ENCODE data around the gene PIK3C3. TPM values are rescaled to one million over a fixed set of nuclear protein-coding genes. Genes with fewer than 3 reads are reported as not detected.
"Not testable (repeated sequence)": the region's sequence is repeated elsewhere in the genome, so short reads cannot be mapped to it uniquely, and the experiment has no call there.

PIK3C3 gene
- polyA plus RNA-seq, 12 donors = 32.7 to 47.2 (median 41.9) TPM; not detected in 1

- DNase-seq = no peak
These were observed 56.0 kb downstream of the PIK3C3 start for GRCh38 chr18:42011053-42011452.

GRCh38 chr18:42018831-42019230 lies 63.8 kb downstream of the PIK3C3 start:
- DNase-seq = no peak

DNA sequence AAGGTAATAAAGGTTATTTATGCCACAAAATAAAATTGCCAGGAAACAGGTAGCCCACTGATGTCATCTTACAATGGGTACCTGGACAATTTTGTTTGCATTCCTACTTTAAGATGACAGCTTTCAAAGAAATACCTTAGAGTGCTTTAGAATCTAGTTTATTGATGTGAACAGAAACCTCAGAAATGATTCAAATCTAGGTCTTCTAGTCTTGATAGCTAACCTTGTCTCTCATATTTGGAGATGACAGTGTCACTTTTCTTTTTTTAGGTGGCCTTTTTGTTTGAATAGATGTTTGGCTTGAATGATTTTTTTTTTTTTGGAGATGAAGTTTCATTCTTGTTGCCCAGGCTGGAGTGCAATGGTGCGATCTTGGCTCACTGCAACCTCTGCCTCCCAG lies 69.1 kb downstream of the PIK3C3 start:
- DNase-seq = no peak

DNA sequence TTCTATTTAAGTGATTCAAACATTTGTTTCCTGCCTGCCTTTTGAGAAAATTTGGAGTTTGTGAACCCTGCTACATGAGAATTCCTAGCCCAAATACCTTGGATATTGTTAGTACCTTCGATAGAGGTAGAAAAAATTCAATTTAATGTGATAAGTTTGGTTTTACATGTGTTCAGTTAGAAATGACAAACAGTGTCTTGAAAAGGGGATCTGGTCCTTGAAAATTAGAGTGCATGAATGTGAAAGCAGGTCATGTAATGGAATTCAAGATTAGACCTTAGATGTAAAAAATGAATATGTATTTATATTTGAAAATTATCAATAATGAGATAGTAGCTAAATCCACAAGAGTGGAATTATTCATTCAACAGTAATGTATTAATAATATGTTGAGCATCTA lies 70.5 kb downstream of the PIK3C3 start:
- no peak for DNase-seq

DNA sequence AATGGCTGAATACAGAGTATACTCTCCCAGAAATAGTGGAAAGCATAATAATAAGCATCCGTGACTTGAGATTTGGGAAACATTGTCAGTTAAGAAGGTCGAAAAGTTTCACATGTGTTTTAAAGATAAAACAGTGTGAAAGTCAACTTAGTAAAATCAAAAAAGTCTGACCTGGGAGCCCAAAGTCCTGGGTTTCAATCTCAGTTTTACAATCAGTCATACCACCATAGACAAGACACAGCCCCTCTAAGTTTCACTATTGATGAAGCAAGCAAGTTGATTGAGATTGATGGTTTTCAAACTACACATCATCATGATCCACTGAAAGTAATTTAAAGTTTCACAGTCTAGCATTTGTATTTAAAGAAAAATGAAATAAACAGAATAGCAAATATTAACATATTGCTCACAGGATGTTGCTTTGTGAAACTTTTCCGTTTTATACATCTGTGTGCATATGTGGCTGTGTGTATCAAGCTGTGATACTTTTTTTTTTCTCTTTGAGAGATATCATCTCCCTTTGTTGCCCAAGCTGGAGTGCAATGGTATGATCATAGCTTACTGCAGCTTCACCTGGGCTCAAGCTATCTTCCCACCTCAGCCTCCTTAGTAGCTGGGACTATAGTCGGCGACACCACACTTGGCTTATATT lies 71.1 kb downstream of the PIK3C3 start:
- DNase-seq = no peak

DNA sequence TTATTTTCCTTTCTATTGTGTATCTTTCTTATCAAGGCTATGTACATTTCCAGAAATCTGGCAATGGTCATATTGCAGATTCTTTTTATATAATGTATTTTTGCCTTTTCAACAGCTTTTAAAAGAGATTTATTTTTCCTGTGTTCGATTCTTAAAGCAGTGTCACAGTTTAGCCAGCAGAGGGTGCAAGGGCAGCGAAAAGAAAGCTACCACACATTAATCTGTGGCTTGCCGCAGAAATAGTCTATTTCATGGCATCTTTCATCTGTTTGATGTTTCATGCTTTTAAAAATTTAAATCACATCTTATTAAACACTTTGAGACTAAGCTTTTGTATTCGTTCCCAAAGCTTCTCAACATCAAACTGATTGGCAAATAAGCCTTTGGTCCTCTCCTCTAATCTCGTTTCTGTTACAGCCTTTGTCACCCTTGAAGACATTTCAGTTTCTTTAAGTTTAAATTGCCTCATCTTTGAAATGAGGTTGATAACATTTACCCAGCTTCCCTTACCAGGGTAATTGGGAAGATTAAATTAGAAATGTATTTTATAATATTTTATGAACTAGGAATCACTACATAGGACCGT lies 73.3 kb downstream of the PIK3C3 start:
- no peak for DNase-seq

DNA sequence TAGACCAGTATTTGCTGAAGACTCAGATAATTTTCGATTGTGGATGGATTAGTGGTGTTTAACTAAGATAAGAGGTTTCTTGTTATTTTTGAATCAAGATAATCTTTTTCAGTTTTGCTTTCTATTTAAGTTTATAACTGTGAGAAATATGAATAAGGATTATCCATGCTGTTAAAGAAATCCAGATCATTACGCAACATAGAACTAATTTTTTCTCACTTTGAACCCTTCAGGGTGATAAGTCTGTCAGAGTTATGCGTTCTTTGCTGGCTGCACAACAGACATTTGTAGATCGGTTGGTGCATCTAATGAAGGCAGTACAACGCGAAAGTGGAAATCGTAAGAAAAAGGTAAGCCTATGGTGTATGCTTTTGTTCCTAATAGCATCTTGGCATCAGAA lies 74.1 kb downstream of the PIK3C3 start:
- no peak for DNase-seq

DNA sequence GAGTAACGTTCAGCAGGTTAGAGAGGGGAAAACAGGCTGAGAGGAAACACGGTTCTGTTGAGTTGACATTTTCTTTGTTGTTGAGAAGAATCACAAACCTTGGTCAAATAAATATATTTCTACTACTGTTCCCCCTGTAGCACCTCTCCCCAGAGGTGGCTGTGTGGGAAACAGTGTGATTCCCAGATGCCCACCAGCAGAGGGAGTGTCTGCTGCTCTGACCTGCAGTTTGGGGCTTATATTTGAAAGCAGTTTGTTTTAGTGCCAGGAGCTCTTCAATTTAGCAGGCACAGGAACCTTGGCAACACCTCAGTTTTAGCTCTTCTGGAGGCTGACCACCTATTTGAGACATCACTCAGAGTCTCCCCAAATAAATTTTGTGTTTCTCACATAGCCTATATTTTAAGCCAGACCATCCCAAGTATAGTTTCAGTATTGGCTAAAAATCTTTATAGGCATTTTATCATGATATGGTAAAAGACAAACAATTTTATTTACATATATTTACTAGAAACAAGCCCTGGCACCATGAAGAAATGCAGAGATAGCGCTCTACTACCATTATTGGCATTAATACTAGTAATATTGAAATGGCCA lies 75.7 kb downstream of the PIK3C3 start:
- DNase-seq = no peak

- no peak for DNase-seq
These were observed 77.4 kb downstream of the PIK3C3 start for GRCh38 chr18:42032447-42032846.

- DNase-seq = no peak
These were observed 78.2 kb downstream of the PIK3C3 start for GRCh38 chr18:42033137-42033810.

- no peak for DNase-seq
These were observed 83.9 kb downstream of the PIK3C3 start for GRCh38 chr18:42038936-42039335.

- DNase-seq = no peak
These were observed 84.4 kb downstream of the PIK3C3 start for GRCh38 chr18:42039396-42039795.

DNA sequence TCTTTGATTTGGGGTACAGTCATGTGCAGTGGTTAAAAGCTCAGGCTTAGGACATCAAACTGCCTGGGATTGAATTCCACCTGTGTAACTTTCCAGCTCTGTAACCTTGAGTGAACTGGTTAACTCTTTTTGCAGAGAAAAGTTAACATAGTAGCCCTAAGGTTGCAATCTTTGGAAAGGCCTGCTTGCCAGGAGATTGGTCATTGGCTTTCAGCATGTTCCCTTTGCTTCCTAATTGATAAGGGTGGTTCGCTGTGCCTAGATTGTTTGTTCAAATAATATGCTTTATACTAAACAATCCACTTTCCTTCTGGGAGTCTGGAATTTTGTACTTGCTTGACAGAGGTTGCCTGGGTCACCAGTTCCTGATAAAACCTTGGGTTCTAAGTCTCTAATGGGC lies 86.8 kb downstream of the PIK3C3 start:
- DNase-seq = no peak

DNA sequence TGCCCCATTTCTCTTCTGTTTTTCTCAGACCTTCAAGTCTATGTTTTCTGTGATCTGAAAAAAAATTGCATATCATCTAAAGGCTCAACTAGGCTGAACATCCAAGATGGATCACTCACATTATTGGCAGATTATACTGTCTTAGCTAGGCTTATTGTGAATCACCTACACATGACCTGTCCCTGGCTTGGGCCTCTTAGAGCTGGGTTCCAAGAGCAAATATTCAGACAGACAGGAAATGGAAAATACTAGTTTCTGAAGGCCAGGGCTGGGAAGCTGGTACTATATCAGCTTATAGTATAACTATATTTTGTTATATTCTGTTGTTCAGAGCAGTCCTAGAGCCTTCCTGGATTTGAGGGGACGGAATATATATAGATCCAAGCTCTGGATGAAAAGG lies 90.3 kb downstream of the PIK3C3 start:
- DNase-seq = no peak

GRCh38 chr18:42047721-42048120 lies 92.7 kb downstream of the PIK3C3 start:
- DNase-seq = no peak

DNA sequence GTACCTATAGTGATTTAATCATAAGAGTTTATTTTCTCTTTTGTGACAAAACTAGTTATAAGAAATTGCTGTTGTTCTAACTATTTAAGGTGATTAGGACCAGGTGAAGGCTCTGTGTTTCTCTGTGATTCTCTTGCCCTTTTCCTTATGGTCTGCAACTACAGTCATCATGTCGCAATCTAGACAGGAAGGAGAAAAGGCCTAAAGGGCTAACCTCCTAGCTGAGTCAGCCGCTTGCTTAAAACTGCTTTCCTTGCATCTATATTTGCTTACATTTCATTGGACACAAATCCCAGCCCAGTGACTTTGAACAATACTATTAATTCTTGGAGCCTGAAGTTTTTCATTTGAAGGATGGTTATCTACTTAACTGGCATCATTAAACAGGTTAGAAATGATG lies 93.1 kb downstream of the PIK3C3 start:
- DNase-seq = no peak

DNA sequence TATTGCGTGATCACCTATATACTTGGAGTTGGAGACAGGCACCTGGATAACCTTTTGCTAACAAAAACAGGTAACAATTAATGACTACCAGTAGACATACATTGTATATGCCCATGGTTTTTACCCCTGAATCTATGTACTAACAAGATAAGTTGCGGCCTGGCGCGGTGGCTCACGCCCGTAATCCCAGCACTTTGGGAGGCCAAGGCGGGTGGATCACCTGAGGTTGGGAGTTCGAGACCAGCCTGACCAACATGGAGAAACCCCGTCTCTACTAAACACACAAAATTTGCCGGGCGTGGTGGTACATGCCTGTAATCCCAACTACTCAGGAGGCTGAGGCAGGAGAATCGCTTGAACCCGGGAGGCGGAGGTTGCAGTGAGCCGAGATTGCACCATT lies 94.5 kb downstream of the PIK3C3 start:
- DNase-seq = not testable (repeated sequence)

DNA sequence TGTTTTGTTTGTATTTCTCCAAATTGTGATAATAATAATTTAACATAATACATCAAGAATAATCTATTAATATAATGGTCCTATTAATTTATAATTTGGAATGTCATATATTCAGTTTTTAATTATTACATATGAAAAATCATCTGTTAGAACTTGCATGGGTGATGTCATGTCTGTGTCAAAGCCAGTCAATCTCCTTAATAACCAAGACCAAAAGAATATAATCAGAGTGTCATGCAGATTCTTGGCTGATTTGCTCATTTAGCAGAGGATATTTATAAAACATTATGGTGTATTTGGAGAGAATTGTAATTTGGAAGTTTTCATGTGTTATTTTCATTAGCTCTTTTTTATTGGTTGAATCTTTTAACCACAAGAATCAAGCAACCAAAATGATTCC lies 96.4 kb downstream of the PIK3C3 start:
- DNase-seq = no peak

- DNase-seq = peak; percentile 26
These were observed 97.2 kb downstream of the PIK3C3 start for GRCh38 chr18:42052122-42052708.

DNA sequence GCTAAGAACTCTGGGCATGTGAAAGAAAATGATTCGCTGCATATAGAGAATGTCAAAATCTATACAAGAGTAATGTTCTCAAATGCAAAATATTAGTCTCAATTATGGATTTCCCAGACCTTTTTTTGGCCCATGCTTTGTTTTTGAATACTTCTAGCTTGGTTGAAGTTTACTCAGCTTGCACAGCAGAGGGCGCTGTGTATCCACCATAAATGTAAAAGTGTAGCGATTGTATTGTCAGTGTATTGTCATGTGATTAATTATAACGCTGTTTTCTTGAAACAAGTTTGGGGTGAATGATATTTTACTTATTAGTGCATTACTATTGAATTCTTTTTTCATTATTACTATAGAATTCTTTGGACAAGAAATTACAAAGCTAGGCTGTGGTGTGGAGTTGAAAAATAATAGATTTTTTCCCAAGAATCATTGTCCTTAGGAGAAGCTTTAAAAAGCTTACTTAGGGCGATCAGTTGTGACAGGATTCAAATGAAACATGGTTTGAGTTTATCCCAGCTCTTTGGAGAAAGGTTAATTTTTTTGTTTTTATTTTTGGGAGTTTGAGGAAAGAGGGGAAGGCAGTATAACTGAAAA lies 98.3 kb downstream of the PIK3C3 start:
- peak; percentile 56 for DNase-seq

GRCh38 chr18:42064109-42064508 lies 109.1 kb downstream of the PIK3C3 start:
- DNase-seq = no peak

- DNase-seq = no peak
These were observed 112.5 kb downstream of the PIK3C3 start for GRCh38 chr18:42067518-42067917.

All from muscle of arm (tissue), 12 donors.